Neuron (in vitro differentiated cells): Measurements from ENCODE around the gene RAD51B.
A peak's percentile ranks its signal among the peaks of the same experiment; 100 is the strongest.
"Not testable (repeated sequence)": the region's sequence is repeated elsewhere in the genome, so short reads cannot be mapped to it uniquely, and the experiment has no call there.

Source experiments
- H2AFZ ChIP-seq: one replicate; pipeline ENCODE4 v1.6.1; 2013; ENCODE audit warnings: low read depth, mild to moderate bottlenecking, inconsistent platforms, low read length, moderate library complexity
- H3K27me3 ChIP-seq: one replicate; pipeline ENCODE4 v1.6.1; 2013; ENCODE audit warnings: low read length; ENCODE audit not compliant: insufficient read depth
- H3K36me3 ChIP-seq: one replicate; pipeline ENCODE4 v1.6.1; 2013; ENCODE audit warnings: low read length; ENCODE audit not compliant: insufficient read depth
- H3K4me1 ChIP-seq: one replicate; pipeline ENCODE4 v1.6.1; 2013; ENCODE audit warnings: low read length; ENCODE audit not compliant: insufficient read depth
- H3K4me3 ChIP-seq: 2 replicates; pipeline ENCODE4 v1.5.1; 2013; ENCODE audit warnings: mild to moderate bottlenecking, low read length, moderate library complexity
- H3K9me3 ChIP-seq: one replicate; pipeline ENCODE4 v1.6.1; 2013; ENCODE audit warnings: low read length

Gene RAD51B

DNA sequence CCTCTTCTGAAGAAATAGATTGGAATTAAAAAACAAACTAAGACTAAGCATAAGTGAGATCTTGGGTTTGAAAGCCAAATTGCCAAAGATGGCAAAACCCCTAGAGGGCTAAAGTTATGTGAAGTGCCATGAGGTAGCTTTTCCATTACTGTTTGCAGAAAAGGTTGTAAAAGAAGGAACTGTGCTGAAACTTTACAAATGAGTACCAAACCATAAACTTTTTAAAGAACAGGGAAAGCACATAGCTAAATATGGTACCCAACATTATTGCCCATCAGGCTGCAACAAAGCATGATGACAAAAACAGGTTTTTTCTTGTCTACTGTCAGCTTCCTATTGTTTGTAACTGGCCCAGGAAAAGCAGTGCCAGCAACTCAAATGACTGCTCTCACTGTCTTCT is 224.2 kb downstream of the RAD51B start:
- H3K4me1 ChIP-seq = peaks cover 35% of the 10 kb centered on the region
- no peaks in the 10 kb centered on the region for H3K9me3 ChIP-seq
- no peaks in the 10 kb centered on the region for H3K27me3 ChIP-seq
- peak overlapping the region; percentile 78 for H2AFZ ChIP-seq
- H3K36me3 ChIP-seq = no peaks in the 10 kb centered on the region
- H3K4me3 ChIP-seq = no peak overlapping the region

DNA sequence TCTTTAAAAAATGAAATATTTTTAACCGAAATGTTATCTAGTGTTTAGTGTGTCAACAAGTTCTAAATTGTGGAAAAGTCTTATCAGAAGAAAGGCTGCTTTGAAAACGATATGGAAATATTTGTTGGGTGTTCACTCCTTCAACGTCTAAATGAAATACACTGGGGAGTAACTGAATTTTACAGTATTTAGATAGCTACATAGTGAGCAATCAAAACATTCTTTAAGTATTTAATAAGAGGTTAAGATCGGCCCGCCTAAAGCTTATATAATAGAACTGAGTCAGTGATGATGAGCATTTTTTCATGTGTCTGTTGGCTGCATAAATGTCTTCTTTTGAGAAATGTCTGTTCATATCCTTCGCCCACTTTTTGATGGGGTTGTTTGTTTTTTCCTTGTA is 228.3 kb downstream of the RAD51B start:
- H3K27me3 ChIP-seq = no peaks in the 10 kb centered on the region
- H3K4me3 ChIP-seq = no peak overlapping the region
- H3K9me3 ChIP-seq = no peaks in the 10 kb centered on the region

DNA sequence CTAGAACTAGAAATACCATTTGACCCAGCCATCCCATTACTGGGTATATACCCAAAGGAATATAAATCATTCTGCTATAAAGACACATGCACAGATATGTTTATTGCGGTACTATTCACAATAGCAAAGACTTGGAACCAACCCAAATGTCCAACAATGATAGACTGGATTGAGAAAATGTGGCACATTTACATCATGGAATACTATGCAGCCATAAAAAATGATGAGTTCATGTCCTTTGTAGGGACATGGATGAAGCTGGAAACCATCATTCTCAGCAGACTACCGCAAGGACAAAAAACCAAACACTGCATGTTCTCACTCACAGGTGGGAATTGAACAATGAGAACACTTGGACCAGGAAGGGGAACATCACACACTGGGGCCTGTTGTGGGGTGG is 229.2 kb downstream of the RAD51B start:
- not testable (repeated sequence) for H2AFZ ChIP-seq

More for the DNA sequence above, 228.3 kb downstream of the RAD51B start:
- Histone ChIP-seq H3K36me3 (no peaks in the 10 kb centered on the region), H3K4me1 (peaks cover 19% of the 10 kb centered on the region), H2AFZ (no peak overlapping the region)

DNA sequence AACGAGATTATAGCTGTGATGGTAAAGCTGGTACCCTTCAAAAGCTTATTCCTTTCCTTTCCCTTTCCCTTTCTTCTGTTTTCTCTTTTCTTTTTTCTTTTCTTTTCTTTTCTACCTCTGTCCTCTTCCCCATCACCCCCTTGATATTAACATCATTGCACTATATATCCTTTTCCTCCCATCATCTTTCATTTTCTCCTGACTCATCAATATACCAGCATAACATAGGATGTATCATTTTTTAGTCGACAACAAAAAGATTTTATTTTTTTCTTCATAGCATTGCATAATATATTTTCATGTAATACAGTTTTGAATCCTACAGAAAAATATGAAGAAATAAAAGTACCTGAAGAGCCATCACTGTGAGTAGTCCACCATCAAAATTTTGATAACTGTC is 230.6 kb downstream of the RAD51B start:
- Histone ChIP-seq H3K9me3 (no peaks in the 10 kb centered on the region), H3K36me3 (no peaks in the 10 kb centered on the region), H3K4me3 (no peak overlapping the region), H3K27me3 (no peaks in the 10 kb centered on the region), H2AFZ (no peak overlapping the region), H3K4me1 (no peaks in the 10 kb centered on the region)

More for the DNA sequence above, 229.2 kb downstream of the RAD51B start:
- not testable (repeated sequence) for H3K4me3 ChIP-seq, H3K36me3 ChIP-seq, H3K9me3 ChIP-seq, H3K4me1 ChIP-seq, H3K27me3 ChIP-seq

DNA sequence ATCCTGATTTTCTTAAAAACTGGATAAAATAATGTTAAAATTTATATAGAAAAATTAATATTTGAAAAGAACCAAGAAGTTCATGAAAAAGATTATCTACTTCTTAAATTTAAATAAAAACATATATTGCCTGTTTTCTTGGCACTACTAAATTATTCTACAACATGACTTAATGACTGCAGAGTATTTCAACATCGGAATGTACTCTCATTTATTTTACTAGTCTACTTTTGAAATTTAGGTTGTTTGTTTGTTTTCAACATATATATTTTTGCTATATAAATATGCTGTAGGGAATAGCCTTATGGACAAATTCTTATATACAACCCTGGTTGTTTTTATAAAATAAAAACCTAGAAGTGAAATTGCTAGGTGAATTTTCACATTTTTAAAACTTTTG is 231.6 kb downstream of the RAD51B start:
- Histone ChIP-seq H3K4me1 (no peaks in the 10 kb centered on the region), H2AFZ (no peak overlapping the region), H3K4me3 (no peak overlapping the region), H3K36me3 (no peaks in the 10 kb centered on the region), H3K27me3 (no peaks in the 10 kb centered on the region), H3K9me3 (no peaks in the 10 kb centered on the region)

DNA sequence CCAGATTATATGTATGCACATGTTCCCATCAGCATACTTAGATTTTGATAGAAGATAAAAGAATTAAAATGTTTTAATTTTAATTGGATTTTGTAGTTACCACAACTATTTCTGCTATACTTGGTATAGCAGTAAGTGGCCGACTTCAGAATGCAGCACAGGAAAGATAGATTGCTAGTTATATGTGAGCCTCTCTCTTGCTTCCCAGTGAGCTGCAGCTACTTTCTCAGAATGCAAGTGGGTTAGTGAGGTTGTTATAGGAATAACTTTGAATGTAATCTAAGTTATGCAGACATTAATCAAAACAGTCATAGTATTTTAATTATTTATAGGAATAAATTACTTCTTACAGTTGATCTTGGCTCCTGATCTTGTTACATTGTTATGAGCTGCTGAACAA is 240.6 kb downstream of the RAD51B start:
- Histone ChIP-seq H2AFZ (no peak overlapping the region), H3K9me3 (peaks cover 4% of the 10 kb centered on the region), H3K36me3 (no peaks in the 10 kb centered on the region), H3K4me3 (no peak overlapping the region), H3K27me3 (no peaks in the 10 kb centered on the region), H3K4me1 (no peaks in the 10 kb centered on the region)

DNA sequence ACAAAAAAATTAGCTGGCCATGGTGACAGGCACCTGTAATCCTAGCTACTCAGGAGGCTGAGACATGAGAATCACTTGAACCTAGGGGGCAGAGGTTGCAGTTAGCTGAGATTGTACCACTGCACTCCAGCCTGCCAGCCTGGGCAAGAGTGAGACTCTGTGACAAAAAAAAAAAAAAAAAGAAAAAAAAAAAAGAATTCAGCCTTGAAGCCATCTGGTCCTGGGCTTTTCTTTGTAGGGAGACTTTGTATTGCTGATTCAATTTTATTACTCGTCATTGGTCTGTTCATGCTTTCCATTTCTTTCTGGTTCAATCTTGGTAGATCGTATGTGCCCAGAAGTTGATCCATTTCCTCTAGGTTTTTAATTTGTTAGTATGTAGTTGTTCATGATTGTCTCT is 243.1 kb downstream of the RAD51B start:
- Histone ChIP-seq H3K9me3 (peaks cover 7% of the 10 kb centered on the region), H3K27me3 (no peaks in the 10 kb centered on the region), H3K36me3 (no peaks in the 10 kb centered on the region), H2AFZ (no peak overlapping the region), H3K4me3 (no peak overlapping the region), H3K4me1 (no peaks in the 10 kb centered on the region)

DNA sequence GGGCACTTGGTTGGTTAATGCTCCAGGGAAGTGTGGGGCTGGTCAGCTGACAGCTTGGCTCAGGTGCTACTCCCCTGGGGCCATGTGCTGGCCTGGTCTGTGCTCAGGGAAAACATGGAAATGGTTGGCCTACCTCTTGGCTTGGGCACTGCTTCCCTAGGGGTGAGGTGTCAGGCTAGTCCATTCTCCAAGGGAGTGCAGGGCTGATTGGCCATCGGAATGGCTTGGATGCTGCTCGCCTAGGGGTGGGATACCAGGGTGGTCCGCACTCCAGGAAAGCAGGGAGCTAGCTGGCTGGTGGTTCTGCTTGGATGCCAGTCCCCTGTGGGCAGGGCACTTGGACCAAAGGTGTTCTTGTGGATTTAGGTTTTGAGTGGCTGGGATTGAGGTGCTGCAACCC is 245.7 kb downstream of the RAD51B start:
- H3K4me3 ChIP-seq = no peak overlapping the region
- no peak overlapping the region for H2AFZ ChIP-seq
- H3K27me3 ChIP-seq = no peaks in the 10 kb centered on the region
- H3K4me1 ChIP-seq = no peaks in the 10 kb centered on the region
- no peaks in the 10 kb centered on the region for H3K36me3 ChIP-seq
- H3K9me3 ChIP-seq = peaks cover 7% of the 10 kb centered on the region

DNA sequence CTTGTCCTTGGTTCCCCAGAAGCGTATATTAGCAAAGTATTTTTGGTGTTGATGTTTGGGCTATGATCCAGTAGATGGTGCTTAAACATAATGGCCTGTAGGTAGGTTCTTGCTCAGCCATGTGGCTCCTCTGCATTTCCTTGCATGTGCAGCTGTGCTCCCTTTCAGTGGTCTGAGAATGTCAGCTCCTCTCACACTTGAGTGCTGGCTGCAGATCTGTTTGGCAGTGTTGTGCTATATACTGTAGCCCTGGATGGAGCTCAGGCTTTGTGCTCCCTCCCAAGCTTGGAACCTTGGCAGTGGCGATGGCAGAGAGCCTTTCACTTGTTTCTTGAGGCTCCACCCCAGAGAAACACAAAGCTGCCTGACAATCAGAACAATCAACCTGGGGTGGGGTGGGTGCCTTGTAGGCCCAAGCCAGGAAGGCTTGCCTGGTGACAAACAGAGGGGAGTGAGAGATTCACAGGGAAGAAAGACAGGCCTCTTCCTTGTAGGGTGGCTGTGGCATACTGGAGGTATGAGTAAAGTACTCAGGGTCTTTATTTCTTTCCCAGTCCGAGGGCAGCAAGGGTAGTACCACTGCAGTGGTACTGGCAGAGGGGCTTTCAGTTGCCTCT is 255.3 kb downstream of the RAD51B start:
- Histone ChIP-seq H3K27me3 (no peaks in the 10 kb centered on the region), H2AFZ (peak overlapping the region; percentile 0), H3K4me1 (peaks cover 13% of the 10 kb centered on the region), H3K4me3 (no peak overlapping the region), H3K36me3 (no peaks in the 10 kb centered on the region), H3K9me3 (no peaks in the 10 kb centered on the region)

DNA sequence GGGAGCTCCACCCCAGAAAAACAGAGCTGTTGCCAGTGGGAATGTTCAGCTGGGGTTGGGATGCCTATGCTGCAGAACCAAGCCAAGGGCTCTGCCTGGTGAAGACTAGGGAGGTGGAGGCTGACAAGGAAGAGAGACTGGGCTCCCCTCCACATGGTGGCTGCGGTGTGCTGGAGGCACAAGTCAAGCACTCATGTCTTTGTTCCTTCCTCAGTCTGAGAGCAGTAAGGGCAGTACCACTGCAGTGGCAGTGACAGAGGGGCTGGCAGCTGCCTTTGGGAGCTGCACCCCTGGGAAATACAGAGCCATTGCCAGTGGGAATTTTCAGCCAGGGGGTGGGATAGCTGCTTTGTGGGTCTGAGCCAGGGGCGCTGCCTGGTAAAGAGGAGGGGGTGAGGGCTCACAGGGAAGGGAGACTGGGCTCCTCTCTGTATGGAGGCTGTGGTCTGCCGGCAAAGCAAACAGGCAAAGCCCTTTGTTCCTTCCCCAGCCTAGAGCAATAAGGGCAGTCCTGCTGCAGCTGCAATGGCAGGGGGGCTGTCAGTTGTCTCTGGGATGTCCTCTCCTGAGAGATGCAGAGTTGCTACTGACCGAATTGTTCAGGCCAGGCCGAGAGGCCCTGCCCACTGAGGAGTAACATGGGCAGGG is 255.9 kb downstream of the RAD51B start:
- Histone ChIP-seq H3K9me3 (no peaks in the 10 kb centered on the region), H3K36me3 (no peaks in the 10 kb centered on the region), H3K4me1 (peaks cover 15% of the 10 kb centered on the region), H3K4me3 (no peak overlapping the region), H2AFZ (peak overlapping the region; percentile 0), H3K27me3 (no peaks in the 10 kb centered on the region)

DNA sequence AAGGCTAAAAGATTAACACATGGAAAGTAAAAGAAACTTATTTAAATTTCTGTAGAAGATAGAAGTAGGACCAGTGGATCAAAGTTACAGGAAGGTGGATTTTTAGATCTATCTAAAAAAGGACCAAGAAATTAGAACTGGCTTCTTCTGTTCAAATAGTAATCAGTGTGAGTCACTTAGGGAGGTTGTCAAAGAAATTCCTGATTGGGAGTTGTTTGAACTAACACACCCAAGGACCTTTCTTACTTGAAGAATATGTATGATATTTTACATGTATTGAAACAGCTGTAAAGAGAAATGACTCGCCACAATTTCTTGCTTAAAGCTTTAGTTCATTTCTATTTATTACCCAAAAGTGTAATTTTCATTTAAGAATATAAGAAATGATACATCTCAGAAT is 256.9 kb downstream of the RAD51B start:
- Histone ChIP-seq H3K27me3 (no peaks in the 10 kb centered on the region), H2AFZ (no peak overlapping the region), H3K4me3 (no peak overlapping the region), H3K4me1 (peaks cover 16% of the 10 kb centered on the region), H3K9me3 (no peaks in the 10 kb centered on the region), H3K36me3 (no peaks in the 10 kb centered on the region)

DNA sequence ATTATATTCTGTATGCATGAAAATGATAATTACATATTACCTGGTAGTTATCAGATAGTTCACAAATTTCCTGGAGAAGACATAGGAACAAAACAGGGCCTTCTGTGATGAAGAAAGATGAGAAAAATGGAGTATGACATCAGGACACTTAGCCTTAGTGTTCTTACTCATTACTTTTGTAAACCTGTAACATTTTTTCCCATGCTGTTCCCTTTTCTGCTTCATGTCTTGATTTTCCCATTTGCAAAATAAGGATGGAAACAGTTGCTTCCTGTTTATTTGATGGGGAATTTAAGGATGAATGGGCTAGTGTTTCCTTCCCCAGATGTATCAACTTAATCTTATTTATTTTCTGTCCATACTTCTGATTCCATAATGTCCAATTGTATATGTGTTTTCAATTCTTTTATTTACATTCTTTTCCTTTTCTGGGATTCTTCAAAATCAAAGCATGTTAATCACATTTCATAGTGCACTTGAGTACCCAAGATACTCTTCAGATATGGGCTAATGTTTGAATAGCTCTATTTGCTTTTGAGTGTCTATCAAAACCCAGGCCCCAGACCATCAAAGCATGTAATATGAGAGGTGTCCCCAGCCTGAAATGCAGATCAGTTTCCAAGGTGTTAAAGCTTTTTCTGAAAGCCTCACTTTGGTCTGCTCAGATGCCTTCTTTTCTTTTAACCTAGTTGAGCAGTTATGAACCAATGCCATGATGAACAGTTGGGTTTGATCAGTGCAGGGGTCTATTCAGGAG is 260.5 kb downstream of the RAD51B start:
- no peaks in the 10 kb centered on the region for H3K9me3 ChIP-seq
- H2AFZ ChIP-seq = no peak overlapping the region
- H3K4me1 ChIP-seq = peaks cover 12% of the 10 kb centered on the region
- H3K27me3 ChIP-seq = no peaks in the 10 kb centered on the region
- no peak overlapping the region for H3K4me3 ChIP-seq
- H3K36me3 ChIP-seq = no peaks in the 10 kb centered on the region

DNA sequence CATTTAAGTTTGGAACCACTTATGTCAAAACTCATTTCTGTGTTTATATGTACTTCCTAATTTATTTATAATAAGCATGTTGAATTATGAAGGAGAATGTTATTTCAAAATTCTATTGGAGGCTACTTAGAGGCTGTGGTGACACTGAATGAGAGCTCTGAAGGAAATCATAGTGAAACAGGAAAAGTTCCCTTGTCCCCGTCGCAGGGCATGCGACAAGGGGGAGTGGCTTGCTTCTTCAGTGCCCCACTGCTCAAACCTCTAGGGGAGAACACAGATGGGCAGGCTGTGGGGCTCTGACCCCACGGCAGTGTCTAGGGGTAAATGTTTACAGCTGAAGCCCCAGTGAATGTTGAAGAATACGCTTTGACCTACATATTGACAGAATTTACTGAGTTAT is 261.9 kb downstream of the RAD51B start:
- Histone ChIP-seq H3K9me3 (no peaks in the 10 kb centered on the region), H3K27me3 (no peaks in the 10 kb centered on the region), H3K4me3 (no peak overlapping the region), H3K36me3 (no peaks in the 10 kb centered on the region), H3K4me1 (peaks cover 3% of the 10 kb centered on the region), H2AFZ (no peak overlapping the region)
